Measurements from ENCODE around the gene TMEM131.

TMEM131 gene

DNA sequence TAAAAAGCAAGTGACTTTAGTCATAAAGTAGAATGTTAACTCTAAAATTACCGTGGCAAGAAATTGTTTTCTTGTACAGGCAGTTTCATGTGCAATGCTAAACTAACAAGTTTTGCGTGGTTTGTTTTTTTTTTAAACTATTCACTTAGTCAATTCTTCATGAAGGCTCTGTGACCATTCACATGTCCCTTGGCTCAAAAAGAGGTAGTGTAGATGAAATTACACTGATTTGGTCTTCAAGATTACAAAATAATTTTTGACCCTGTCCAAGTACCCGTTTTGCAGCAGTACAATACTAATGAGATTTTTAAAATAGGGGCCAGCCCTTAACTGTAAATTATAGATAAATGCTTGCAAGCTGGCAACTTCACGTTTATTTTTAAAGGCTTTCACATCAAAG is 1.3 kb downstream of the TMEM131 start:
- DNase-seq: no peak

DNA sequence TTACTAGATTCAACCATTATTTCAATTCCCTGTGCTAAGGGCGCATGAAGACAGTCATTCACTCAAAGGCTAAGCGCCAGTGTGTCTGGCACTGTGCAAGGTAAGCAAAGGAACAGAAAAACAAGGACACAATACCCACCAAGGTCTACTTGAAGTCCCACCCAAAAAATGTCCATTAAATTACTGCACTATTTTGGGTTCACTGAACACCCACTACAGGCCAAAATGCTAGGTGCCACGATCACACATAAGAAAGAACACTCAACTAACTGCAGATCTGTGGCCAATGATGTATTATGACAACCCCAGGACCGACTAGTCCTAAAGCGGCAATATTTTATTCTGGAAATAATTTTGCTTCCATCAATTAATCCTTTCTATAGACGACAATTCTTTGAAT is 1.8 kb downstream of the TMEM131 start:
- no peak for DNase-seq

DNA sequence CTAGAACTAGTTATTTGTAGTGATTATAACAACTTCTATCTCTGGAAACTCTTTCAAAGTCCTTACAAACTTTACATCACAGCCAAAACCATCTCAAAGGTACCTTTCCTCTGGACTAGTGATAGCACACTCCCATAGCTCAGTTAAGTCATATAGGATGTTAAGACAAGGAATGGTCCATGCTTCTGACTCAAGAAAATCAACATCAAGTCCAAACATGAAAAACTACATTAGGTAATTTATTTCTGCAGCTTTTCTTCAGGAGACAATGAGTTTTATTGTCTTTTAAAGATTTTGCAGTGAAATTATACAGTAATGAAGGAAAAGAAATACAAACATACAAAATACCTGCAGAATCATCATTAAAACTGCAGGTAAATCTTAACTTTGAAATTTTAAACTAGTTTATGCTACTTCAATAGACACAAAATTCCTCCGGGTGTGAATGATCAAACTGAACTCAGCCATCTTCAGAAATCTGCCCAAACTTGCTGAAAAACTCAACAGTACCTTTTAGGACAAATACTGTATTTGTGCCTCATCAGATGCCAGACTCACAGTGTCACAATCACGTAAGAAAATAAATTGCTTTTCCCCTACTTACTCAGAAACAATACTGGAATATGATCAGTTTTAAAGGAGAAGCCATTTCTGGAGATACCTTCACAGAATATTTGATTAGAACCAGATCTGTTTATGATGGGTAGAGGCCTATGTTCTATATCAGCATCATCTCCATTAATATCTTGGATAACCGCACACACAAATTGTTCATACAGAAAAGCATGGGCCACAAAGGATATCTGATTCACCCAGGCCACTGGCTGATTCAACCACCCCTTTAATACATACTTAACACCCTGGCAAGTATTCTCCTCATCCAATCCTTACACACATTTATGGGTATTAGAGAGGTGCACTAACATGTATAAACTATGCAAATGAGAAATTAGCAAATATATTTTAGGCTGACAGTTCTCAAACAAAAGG is 2.6 kb downstream of the TMEM131 start:
- no peak for DNase-seq

- DNase-seq: no peak
Observed at GRCh38 chr2:97991081-97991856, 4.5 kb downstream of the TMEM131 start.

DNA sequence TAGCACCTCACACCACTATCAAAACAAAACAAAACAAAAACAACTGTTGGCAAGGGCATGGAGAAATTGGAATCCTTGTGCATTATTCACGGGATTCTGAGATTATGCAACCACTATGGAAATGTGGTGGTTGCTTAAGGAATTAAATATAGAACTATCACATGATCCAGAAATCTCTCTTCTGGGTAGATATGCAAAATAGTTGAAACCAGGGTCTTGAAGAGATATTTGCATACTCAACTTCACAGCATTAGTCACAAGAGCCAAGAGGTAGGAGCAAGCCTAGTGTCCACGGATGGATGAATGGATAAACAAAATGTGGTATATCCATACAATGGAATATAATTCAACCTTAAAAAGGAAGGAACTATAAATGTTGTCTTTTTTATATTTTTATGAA is 7.0 kb downstream of the TMEM131 start:
- no peak for DNase-seq

DNA sequence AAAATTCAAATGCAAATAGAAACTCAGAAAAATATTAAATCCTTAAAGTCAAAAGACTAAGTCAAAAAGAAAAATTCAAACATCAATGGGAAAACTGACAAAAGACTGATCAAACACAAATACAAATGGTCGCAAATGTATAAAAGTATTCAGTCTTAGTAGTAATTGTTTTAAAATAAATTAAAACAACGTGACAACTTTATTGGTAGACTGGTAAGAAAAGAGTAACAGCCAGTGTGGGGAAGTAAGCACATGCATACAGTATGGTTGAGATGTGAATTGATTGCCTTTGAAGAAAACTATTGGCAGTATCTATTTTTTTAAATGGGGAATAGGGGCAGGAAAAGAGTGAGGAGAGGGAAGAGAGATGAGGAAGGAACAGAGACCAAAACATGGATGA is 9.8 kb downstream of the TMEM131 start:
- DNase-seq: no peak

DNA sequence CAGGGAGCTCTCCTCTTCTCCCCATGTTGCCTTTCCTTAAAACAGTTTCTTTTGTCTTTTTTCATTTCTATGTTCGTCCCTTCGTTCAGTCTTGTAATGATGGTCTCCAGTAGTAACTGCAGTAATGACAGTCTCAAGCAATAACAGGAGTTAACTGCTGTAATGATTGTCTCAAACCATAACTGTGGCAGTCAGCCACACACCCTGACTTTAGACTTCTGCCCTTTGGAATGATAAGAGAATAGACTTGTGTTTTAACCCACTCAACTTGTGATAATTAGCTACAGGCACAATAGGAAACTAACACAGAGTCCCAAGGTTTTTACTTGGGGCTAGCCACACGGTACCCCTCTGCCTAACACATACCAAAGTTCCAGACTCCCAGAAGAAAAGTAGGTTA is 12.1 kb downstream of the TMEM131 start:
- no peak for DNase-seq

GRCh38 chr2:97983134-97983533 is 12.6 kb downstream of the TMEM131 start:
- DNase-seq: no peak

GRCh38 chr2:97982621-97983020 is 13.1 kb downstream of the TMEM131 start:
- DNase-seq: no peak

DNA sequence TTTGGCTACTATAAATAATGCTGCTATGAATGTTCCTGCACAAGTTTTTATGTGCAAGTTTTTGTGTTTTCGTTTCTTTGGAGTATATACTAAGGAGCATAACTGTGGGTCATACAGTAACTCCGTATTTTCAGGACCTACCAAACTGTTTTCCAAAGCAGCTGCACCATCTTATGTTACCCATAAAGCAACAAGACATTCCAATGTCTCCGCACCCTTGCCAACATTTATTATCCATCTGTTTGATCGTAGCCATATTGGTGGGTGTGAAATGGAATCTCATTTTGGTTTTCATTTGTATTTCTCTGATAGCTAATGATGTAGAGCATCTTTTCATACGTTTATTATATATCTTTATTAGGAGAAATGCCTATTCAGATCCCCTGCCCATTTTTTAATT is 13.8 kb downstream of the TMEM131 start:
- no peak for DNase-seq

DNA sequence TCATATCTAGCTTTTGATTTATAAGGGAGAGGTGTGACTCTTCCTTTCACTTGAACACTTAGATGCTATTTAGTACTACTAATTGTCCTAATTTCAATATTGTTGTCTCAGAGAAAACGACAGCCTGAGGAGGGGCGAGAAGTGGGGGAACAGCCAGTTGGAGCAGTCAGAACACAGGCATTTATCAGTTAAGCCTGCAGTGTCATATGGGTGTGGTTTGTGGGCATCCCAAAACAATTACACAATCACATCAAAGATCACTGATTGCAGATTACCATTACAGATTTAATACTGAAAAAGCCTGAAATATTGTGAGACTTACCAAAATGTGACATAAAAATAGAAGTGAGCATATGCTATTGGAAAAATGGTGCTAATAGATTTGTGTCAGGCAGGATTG is 15.8 kb downstream of the TMEM131 start:
- DNase-seq: no peak

DNA sequence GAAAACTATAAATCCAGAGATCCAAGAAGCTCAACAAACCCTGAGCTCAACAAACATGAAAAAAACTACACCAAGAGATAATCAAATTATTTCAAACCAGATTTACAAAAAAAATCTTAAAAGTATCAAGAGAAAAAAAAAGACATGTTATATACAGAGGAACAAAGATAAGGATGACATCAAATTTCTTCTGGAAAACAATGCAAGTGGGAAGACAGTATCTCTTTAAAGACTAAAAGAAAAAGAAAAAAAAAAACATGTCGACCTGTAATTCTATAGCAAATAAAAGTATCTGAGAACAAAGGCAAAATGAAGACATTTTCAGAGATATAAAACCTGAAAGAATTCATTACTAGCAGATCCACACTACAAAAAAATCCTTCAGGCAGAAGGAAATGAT is 21.3 kb downstream of the TMEM131 start:
- DNase-seq: no peak

GRCh38 chr2:97970293-97971060 is 25.3 kb downstream of the TMEM131 start:
- no peak for DNase-seq

- no peak for DNase-seq
Observed at GRCh38 chr2:97969081-97970067, 26.4 kb downstream of the TMEM131 start.

GRCh38 chr2:97967931-97968627 is 27.7 kb downstream of the TMEM131 start:
- no peak for DNase-seq

DNA sequence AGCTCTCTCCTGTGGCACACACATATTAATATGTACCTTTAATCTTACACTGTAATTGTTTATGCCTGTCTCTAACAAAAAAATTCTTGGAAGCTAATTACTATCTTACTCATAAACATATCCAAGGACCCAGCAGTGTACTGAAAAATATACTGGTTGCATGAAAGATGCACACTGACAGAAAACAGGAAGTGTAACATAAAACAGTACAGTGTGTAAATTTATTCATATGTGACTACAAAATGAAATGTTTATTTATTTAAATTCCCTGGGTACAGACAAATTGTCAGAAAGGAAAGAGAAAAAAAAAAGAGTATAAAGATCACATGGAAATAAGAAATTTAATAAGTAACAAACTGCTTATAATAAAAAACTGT is 28.5 kb downstream of the TMEM131 start:
- DNase-seq: no peak

DNA sequence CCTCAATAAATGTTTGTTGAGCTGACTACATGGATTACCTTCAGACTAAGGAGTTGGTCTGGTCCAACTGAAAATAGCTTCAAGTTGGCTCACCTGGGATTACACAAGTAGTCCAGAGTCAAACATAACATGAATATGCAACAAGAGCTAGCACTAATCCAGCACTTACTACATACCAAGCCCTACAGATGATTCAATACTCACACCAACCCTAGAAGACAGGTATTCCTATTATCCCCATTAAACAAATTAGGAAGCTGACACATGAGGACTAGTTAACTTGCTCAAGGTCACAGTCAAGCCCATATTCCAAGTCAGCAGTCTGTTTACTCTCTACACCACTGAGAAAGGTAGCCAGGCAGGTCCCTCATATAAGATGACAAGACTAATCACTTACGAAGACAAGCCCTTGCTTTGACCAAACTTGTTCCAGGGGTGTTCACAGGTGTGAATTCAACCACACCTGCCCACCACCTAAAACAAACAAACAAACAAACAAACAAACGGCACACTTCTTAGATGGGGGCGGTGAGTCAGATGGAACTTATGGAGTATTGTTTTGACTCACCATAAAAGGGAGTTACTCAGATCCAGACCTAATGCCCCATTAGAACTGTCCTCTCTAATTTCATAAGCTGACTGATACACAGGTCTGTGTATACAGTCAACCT is 29.1 kb downstream of the TMEM131 start:
- DNase-seq: no peak

DNA sequence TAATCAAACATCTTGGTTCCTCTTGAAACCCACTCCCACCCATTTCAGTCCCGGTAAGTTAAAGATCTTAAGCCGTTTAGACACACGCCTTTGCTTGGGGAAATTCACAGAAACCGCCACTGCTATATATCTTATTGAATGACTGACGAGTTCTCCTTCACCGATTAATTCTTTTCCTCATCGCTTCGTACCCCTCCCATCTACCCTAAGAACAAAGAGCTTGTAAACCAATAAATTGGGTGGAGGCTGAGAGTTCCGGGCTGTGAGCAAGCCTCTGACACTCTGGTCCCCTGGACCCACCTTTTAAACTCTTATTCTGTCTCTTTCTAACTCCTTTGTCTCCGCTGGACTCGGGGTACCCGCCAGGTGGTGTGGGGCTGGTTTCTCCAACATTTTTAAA is 30.6 kb downstream of the TMEM131 start:
- DNase-seq: no peak

DNA sequence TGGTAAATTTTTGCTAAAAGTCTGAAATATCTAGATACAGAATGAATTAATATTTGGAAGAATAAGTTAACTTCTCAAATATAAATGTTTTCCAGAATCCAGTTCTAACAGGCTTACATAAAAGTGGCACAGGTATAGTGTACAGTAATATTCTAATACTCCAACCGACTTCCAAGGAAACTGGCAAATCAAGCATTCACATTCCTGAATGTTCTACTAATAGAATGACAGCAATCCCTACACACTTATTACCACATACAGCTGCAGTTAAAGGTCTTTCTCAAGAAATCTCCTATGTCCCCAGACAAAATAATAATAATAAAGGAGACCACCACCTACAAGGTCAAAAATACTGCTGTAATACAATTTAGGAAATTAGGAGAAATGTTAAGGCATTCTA is 31.9 kb downstream of the TMEM131 start:
- no peak for DNase-seq

Data from anterior cingulate cortex (tissue), 58 donors.